ENCODE results near the gene GSS. TPM values are rescaled to one million over a fixed set of nuclear protein-coding genes. Genes with fewer than 3 reads are reported as not detected.

GSS gene
- total RNA-seq, 1 experiment from 2014 or later = 83.6 TPM

DNA sequence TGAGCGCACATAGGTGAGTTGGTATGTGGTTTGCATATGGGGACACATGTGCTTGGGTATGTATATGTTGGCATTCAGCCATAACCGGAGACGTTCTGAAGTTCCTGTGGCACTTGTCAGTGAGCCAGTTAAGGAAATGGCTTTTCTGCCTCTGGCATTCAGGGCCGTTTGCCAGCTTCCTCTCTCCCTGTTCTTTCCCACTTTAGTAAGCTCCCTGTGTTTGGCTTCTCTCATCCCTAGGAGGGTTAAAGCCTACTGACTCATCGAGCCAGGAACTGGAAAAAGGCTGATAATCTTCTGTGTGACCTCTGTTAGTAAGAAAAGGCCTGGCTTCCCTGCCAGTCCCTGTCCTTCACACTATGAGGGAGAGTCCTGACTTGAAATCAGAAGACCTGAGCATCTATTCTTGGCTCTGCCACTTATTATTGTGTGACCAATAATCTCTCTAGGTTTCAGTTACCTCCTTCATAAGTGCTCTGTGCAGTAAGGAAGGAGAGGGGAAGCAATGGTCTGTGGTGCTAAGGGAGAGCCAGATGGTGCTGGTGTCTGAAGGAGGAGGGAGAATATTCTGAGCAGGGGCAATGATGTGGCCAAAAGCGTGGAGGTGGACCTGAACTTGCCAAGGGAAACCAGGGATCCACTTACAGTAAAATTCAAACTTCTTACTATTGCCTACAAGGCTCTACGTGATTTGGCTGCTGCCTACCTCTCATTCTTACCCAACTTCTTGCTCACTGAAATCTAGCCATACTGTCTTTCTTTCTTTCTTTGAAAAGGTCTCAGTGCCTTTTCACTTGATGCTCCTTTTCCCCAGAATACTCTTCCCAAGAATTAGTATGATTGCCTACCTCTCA, 47.8 kb downstream of the GSS start:
- Histone ChIP-seq H4K20me1 (ENCODE audit: insufficient read depth) (no peaks in the 10 kb centered on the region), H3K4me1 (ENCODE audit: control insufficient read depth in 1 of 2, insufficient read depth in 2 of 2, low read length in 2 of 2) (peaks cover 27 to 30% of the 10 kb centered on the region in 2 experiments), H3K4me3 (replicated peaks in 1 of 2; ENCODE audit: low read depth in 1 of 2, low read length in 2 of 2) (peak overlapping the region in 1 of 2 experiments; percentile 2; a peak in 1 of 4 replicates), H3K27me3 (ENCODE audit: insufficient read depth, low read length) (no peaks in the 10 kb centered on the region), H3K9me2 (ENCODE audit: insufficient read depth) (no peaks in the 10 kb centered on the region), H3K9me3 (ENCODE audit: control insufficient read depth in 1 of 2, insufficient read depth in 1 of 2, low read depth in 1 of 2, low read length in 2 of 2) (no peaks in the 10 kb centered on the region), H3K27ac (ENCODE audit: low read depth, low read length) (peak overlapping the region; percentile 84), H3K4me2 (ENCODE audit: low read length) (peak overlapping the region; percentile 65), H3K79me2 (ENCODE audit: insufficient read depth, low read length) (no peaks in the 10 kb centered on the region), H3K9ac (ENCODE audit: low read length) (peak overlapping the region; percentile 38), H2AFZ (ENCODE audit: low read depth, low read length, poor library complexity, severe bottlenecking) (no peak overlapping the region), H3K36me3 (ENCODE audit: control insufficient read depth in 1 of 2, insufficient read depth in 2 of 2, low read length in 2 of 2) (no peaks in the 10 kb centered on the region)
- ChIA-PET POLR2A (no interaction called here), RAD21 (ENCODE audit: low non-redundant PET in 1 of 2, low total read pairs in 2 of 2, uncharacterized antibody in 2 of 2, unreplicated experiment in 2 of 2) (interaction anchor here in 1 of 2 experiments (0.6 kb wide), 1 partner anchor 9 kb away, joined by 5 read pairs; no protein-coding TSS in a partner anchor), CTCF (interaction anchor here (0.6 kb wide), 1 partner anchor 31 kb away, joined by 4 read pairs; no protein-coding TSS in a partner anchor)
- no TSS peak for BruUV-seq (replicated peaks)
- ATAC-seq (peak; percentile 93), DNase-seq (ENCODE audit: low read depth, low spot score) (peak; percentile 90)
- TF ChIP-seq CBX3 (IDR thresholded peaks at IDR 0.05; ENCODE audit: low read depth) (peak; percentile 84), ZNF274 (IDR thresholded peaks at IDR 0.05; ENCODE audit: low read depth, low read length) (no peak), FOSL1 (IDR thresholded peaks at IDR 0.05; ENCODE audit: low read depth) (peak; percentile 81), EGR1 (IDR thresholded peaks at IDR 0.05; ENCODE audit: low read depth) (no peak), POLR2AphosphoS5 (IDR thresholded peaks at IDR 0.05; ENCODE audit: low read depth, low read length) (peak; percentile 39; the same call in 1 of the 2 replicates), CEBPB (IDR thresholded peaks at IDR 0.05; ENCODE audit: low read depth) (peak; percentile 54), SRF (IDR thresholded peaks at IDR 0.05; ENCODE audit: low read depth) (peak; percentile 88), TCF7L2 (IDR thresholded peaks at IDR 0.05; ENCODE audit: borderline replicate concordance, extremely low read depth, insufficient read depth, insufficient read length) (peak; percentile 67), SIN3A (IDR thresholded peaks at IDR 0.05; ENCODE audit: low read depth) (peak; percentile 76; the same call in 1 of the 2 replicates), RAD21 (IDR thresholded peaks at IDR 0.05; ENCODE audit: low read depth) (peak; percentile 34), JUND (IDR thresholded peaks at IDR 0.05) (peak; percentile 83), SP1 (IDR thresholded peaks at IDR 0.05; ENCODE audit: low read depth) (peak; percentile 87)
- TF ChIP-seq, protein P1, sequence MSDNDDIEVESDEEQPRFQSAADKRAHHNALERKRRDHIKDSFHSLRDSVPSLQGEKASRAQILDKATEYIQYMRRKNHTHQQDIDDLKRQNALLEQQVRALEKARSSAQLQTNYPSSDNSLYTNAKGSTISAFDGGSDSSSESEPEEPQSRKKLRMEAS (IDR thresholded peaks at IDR 0.05) = peak; percentile 45; the same call in 1 of the 2 replicates
- TF ChIP-seq, protein P2, sequence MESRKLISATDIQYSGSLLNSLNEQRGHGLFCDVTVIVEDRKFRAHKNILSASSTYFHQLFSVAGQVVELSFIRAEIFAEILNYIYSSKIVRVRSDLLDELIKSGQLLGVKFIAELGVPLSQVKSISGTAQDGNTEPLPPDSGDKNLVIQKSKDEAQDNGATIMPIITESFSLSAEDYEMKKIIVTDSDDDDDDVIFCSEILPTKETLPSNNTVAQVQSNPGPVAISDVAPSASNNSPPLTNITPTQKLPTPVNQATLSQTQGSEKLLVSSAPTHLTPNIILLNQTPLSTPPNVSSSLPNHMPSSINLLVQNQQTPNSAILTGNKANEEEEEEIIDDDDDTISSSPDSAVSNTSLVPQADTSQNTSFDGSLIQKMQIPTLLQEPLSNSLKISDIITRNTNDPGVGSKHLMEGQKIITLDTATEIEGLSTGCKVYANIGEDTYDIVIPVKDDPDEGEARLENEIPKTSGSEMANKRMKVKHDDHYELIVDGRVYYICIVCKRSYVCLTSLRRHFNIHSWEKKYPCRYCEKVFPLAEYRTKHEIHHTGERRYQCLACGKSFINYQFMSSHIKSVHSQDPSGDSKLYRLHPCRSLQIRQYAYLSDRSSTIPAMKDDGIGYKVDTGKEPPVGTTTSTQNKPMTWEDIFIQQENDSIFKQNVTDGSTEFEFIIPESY (IDR thresholded peaks at IDR 0.05; ENCODE audit: extremely low read depth, insufficient replicate concordance, low read length) = no peak
- intact Hi-C loops (cut with micrococcal nuclease) = no loop called here

All from HCT116 (cell line).